Upper lobe of left lung (tissue), 6 donors: ENCODE results near the gene PTPN1. TPM values are rescaled to one million over a fixed set of nuclear protein-coding genes. Genes with fewer than 3 reads are reported as not detected.

Experiments
- ATAC-seq, 2 donors: fragments of 200-7000 bp; cut with Tn5 transposase; one replicate each; pipeline ENCODE4 v1.9.1; 2022; ENCODE audit warnings: mild to moderate bottlenecking in 2 of 2, moderate library complexity in 2 of 2; ENCODE audit not compliant: low FRiP score in 2 of 2
- DNase-seq, 2 donors: peaks; one replicate each; pipeline ENCODE4 v3.0.0-alpha.2; 2019 to 2020
- H3K27ac ChIP-seq, 4 donors: fragments of 200-600 bp; sonication (generic); one replicate each; pipeline ENCODE4 v1.5.1; 2016 to 2019
- H3K27me3 ChIP-seq, 4 donors: fragments of 200-600 bp; sonication (generic); one replicate each; pipeline ENCODE4 v1.5.1; 2017 to 2019
- H3K36me3 ChIP-seq, 4 donors: fragments of 200-600 bp; sonication (generic); one replicate each; pipeline ENCODE4 v1.5.1; 2016 to 2019
- H3K4me1 ChIP-seq, 4 donors: fragments of 200-600 bp; sonication (generic); one replicate each; pipeline ENCODE4 v1.5.1; 2018 to 2019
- H3K4me3 ChIP-seq, 4 donors: fragments of 200-600 bp; sonication (generic); one replicate each; pipeline ENCODE4 v1.5.1; 2017 to 2019; ENCODE audit warnings: mild to moderate bottlenecking in 2 of 4, moderate library complexity in 1 of 4
- H3K9me3 ChIP-seq, 4 donors: fragments of 200-600 bp; sonication (generic); one replicate each; pipeline ENCODE4 v1.5.1; 2018 to 2019
- CTCF ChIP-seq, 6 experiments: fragments of 450-650 bp in 4 of 6; fragments of 200-600 bp in 2 of 6; sonication (generic) in 2 of 6; IDR thresholded peaks; one replicate each; pipeline ENCODE4 v1.5.1; 2016 to 2019; ENCODE audit warnings: antibody characterized with exemption in 6 of 6
- EP300 ChIP-seq, 4 donors: sonication (generic); formaldehyde crosslinking; IDR thresholded peaks; one replicate each; pipeline ENCODE4 v1.5.1; 2017; ENCODE audit warnings: antibody characterized with exemption in 4 of 4, control low read depth in 2 of 4
- POLR2A ChIP-seq, 4 donors: fragments of 450-650 bp; IDR thresholded peaks; one replicate each; pipeline ENCODE4 v1.5.1; 2016 to 2017; ENCODE audit warnings: antibody characterized with exemption in 4 of 4, mild to moderate bottlenecking in 2 of 4
- POLR2AphosphoS5 ChIP-seq, 2 donors: sonication (generic); formaldehyde crosslinking; IDR thresholded peaks; one replicate each; pipeline ENCODE4 v1.5.1; 2017; ENCODE audit warnings: antibody characterized with exemption in 2 of 2
- WGBS, 2 donors: methylation state at CpG; one replicate each; pipeline ENCODE4 v1.1.5; 2017 to 2018; 5-methylcytosine and 5-hydroxymethylcytosine counted together
- total RNA-seq, 6 donors: library from RNA; depleted of rRNA in 4 of 6; stranded (reverse); fragments of >200 nt in 4 of 6; gene quantifications; one replicate each; pipeline versions ENCODE4 v1.1.0 to v1.2.1, GENCODE V29; 2016 to 2021
- donor health status: DM: no; HTN: no; CAD: no; lungs with moderate emphysema.
- donor health status: DM: no; HTN: yes; CAD: no; lungs with severe emphysema.

The PTPN1 gene
- total RNA-seq, 6 donors from 2014 or later, result 75.1 to 137 (median 96.1) TPM

GRCh38 chr20:50534567-50534966 lies 24.4 kb downstream of the PTPN1 start:
- WGBS, 2 donors, result 21 to 33% methylated on average over 1 of the region's 1 CpG
- DNase-seq (peak in 1 of 2 donors; percentile 79), ATAC-seq (peak; percentile 49 to 60)
- H3K36me3 ChIP-seq, result no peaks in the 10 kb centered on the region
- no peaks in the 10 kb centered on the region for H3K27me3 ChIP-seq
- no peaks in the 10 kb centered on the region for H3K9me3 ChIP-seq
- peak overlapping the region; percentile 36 to 78 (median 62) for H3K27ac ChIP-seq
- peaks cover 49 to 87% (median 77%) of the 10 kb centered on the region in 4 donors for H3K4me1 ChIP-seq
- TF ChIP-seq CTCF (IDR thresholded peaks at IDR 0.05), result no peak
- no peak for TF ChIP-seq POLR2A (IDR thresholded peaks at IDR 0.05)
- TF ChIP-seq POLR2AphosphoS5 (IDR thresholded peaks at IDR 0.05), result peak; percentile 19 to 69
- TF ChIP-seq EP300 (IDR thresholded peaks at IDR 0.05), result peak in 1 of 4 donors; percentile 65
- H3K4me3 ChIP-seq, result no peak overlapping the region

- Histone ChIP-seq H3K9me3 (no peaks in the 10 kb centered on the region), H3K36me3 (no peaks in the 10 kb centered on the region), H3K4me1 (peaks cover 53 to 88% (median 77%) of the 10 kb centered on the region in 4 donors), H3K27me3 (no peaks in the 10 kb centered on the region), H3K27ac (peak overlapping the region; percentile 36 to 78 (median 62)), H3K4me3 (no peak overlapping the region)
- 93 to 96% methylated on average over 8 of the region's 8 CpGs for WGBS, 2 donors
- DNase-seq (no peak), ATAC-seq (no peak)
- TF ChIP-seq CTCF (IDR thresholded peaks at IDR 0.05) (no peak), POLR2AphosphoS5 (IDR thresholded peaks at IDR 0.05) (no peak), POLR2A (IDR thresholded peaks at IDR 0.05) (no peak), EP300 (IDR thresholded peaks at IDR 0.05) (no peak)
These were observed 25.0 kb downstream of the PTPN1 start for GRCh38 chr20:50535162-50535561.

GRCh38 chr20:50536333-50536732 lies 26.1 kb downstream of the PTPN1 start:
- 56 to 58% methylated on average over 4 of the region's 4 CpGs for WGBS, 2 donors
- Histone ChIP-seq H3K4me3 (no peak overlapping the region), H3K4me1 (peaks cover 64 to 93% (median 85%) of the 10 kb centered on the region in 4 donors), H3K27ac (peak overlapping the region; percentile 63 to 79 (median 76)), H3K9me3 (no peaks in the 10 kb centered on the region), H3K27me3 (no peaks in the 10 kb centered on the region), H3K36me3 (no peaks in the 10 kb centered on the region)
- ATAC-seq, result peak; percentile 40 to 76
- TF ChIP-seq POLR2AphosphoS5 (IDR thresholded peaks at IDR 0.05) (peak in 1 of 2 donors; percentile 55), POLR2A (IDR thresholded peaks at IDR 0.05) (peak in 1 of 4 donors; percentile 4), EP300 (IDR thresholded peaks at IDR 0.05) (peak; percentile 29 to 92 (median 55)), CTCF (IDR thresholded peaks at IDR 0.05) (no peak)
- peak in 1 of 2 donors; percentile 74 for DNase-seq

GRCh38 chr20:50537546-50538201 lies 27.5 kb downstream of the PTPN1 start:
- H3K4me3 ChIP-seq, result no peak overlapping the region
- TF ChIP-seq EP300 (IDR thresholded peaks at IDR 0.05) (peak in 1 of 4 donors; percentile 75), POLR2A (IDR thresholded peaks at IDR 0.05) (peak in 1 of 4 donors; percentile 11), CTCF (IDR thresholded peaks at IDR 0.05) (no peak), POLR2AphosphoS5 (IDR thresholded peaks at IDR 0.05) (peak in 1 of 2 donors; percentile 10)
- H3K36me3 ChIP-seq, result no peaks in the 10 kb centered on the region
- H3K4me1 ChIP-seq, result peaks cover 75 to 96% (median 88%) of the 10 kb centered on the region in 4 donors
- peak in 1 of 2 donors; percentile 46 for DNase-seq
- H3K27me3 ChIP-seq, result no peaks in the 10 kb centered on the region
- peak overlapping the region; percentile 74 to 84 (median 78) for H3K27ac ChIP-seq
- no peak for ATAC-seq
- no peaks in the 10 kb centered on the region for H3K9me3 ChIP-seq
- WGBS, 2 donors, result 51 to 55% methylated on average over 7 of the region's 7 CpGs
